ENCODE data around the gene SNRNP200.

Gene SNRNP200

DNA sequence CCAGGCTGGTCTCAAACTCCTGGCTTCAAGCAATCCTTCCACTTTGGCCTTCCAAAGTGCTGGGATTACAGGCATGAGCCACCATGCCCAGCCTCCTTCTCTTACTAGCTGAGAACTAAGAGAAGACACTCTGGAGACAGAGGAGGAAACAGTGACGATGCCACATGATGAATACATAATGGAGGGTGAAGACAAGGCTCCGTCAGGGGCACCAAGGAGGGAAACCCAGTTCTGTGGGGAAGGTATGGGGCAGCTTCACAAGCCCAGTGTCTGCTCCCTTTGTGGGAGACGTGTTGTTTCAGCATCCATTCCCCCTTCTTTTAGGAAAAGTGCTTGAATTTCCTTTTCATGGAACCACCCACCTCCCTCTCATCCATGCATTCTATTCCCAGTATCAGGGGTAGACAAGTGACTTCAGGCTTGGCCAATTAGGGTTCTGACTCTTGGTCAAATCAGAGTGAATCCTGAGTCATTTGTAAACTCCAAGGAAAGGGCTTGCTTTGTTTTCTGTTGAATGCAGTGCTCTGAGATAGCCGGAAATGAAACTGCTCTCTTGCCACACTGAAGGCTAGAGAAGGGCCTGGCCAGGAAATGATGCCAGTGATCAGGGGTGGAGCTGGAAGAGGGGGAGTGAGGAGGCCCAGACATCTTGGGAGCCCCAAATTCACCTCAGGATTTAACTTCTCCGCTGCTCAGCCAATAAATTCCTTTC, 63.3 kb downstream of the SNRNP200 start:
- Histone ChIP-seq H3K18ac (ENCODE audit: low read length) (no peak overlapping the region), H2AFZ (ENCODE audit: insufficient read depth, low read length, poor library complexity) (no peak overlapping the region), H3K23ac (ENCODE audit: low read length) (no peak overlapping the region), H3K4me2 (ENCODE audit: low read length) (no peak overlapping the region), H4K8ac (ENCODE audit: low read depth, low read length) (no peak overlapping the region), H3K9me3 (ENCODE audit: insufficient read depth, low read depth, low read length) (no peaks in the 10 kb centered on the region), H2BK12ac (ENCODE audit: low read length) (no peak overlapping the region), H4K91ac (ENCODE audit: low read depth, low read length) (no peak overlapping the region), H3K27me3 (ENCODE audit: insufficient read depth, low read length) (no peaks in the 10 kb centered on the region), H3K4me3 (ENCODE audit: low read depth, low read length) (no peak overlapping the region), H3K27ac (ENCODE audit: low read depth, low read length) (no peak overlapping the region), H3K4ac (ENCODE audit: low read depth, low read length) (no peak overlapping the region), H3K14ac (ENCODE audit: low read length) (no peak overlapping the region), H3K79me2 (ENCODE audit: control insufficient read depth, insufficient read depth, low read length, poor library complexity) (no peaks in the 10 kb centered on the region), H2BK5ac (ENCODE audit: low read depth, low read length, poor library complexity) (no peak overlapping the region), H3K9ac (ENCODE audit: low read length) (no peak overlapping the region), H3K36me3 (ENCODE audit: control insufficient read depth in 1 of 2, insufficient read depth in 2 of 2, low read length in 2 of 2) (no peaks in the 10 kb centered on the region), H3K4me1 (ENCODE audit: control insufficient read depth in 1 of 2, insufficient read depth in 2 of 2, low read length in 2 of 2) (no peaks in the 10 kb centered on the region), H4K12ac (ENCODE audit: low read depth, low read length) (no peak overlapping the region), H2AK5ac (ENCODE audit: low read length) (no peak overlapping the region), H2BK120ac (ENCODE audit: insufficient read depth, low read length, poor library complexity) (no peak overlapping the region), H3K79me1 (ENCODE audit: low read length) (no peaks in the 10 kb centered on the region)
- WGBS (ENCODE audit: extremely low coverage, insufficient coverage, insufficient read length): no CpG with 5 or more reads among the region's 5 CpGs
- peak in 1 of 2 donors; percentile 37 for DNase-seq

DNA sequence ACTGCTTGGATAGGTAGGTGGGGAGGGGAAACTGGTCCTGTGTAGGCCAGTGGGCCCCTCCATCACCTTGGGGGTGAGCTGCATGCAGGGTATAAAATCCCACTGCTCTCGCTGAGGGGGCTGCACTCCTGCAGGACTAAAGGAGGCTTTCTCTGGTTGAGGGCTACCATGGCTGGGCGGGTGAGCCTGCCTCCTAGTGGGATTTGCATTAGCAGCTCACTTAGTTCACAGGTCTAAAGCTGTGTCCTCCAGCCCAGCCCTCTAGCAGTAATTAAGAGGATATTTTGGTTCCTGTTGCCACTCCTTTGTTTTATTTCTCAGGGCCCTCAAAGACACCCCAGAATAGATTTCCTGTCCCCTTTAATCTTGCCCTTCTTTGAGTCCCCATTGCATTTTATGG, 64.1 kb downstream of the SNRNP200 start:
- Histone ChIP-seq H3K4me1 (ENCODE audit: control insufficient read depth in 1 of 2, insufficient read depth in 2 of 2, low read length in 2 of 2) (no peaks in the 10 kb centered on the region), H4K12ac (ENCODE audit: low read depth, low read length) (no peak overlapping the region), H3K4ac (ENCODE audit: low read depth, low read length) (no peak overlapping the region), H4K8ac (ENCODE audit: low read depth, low read length) (no peak overlapping the region), H3K79me1 (ENCODE audit: low read length) (no peaks in the 10 kb centered on the region), H3K36me3 (ENCODE audit: control insufficient read depth in 1 of 2, insufficient read depth in 2 of 2, low read length in 2 of 2) (no peaks in the 10 kb centered on the region), H3K4me2 (ENCODE audit: low read length) (no peak overlapping the region), H3K27me3 (ENCODE audit: insufficient read depth, low read length) (no peaks in the 10 kb centered on the region), H3K4me3 (ENCODE audit: low read depth, low read length) (no peak overlapping the region), H3K27ac (ENCODE audit: low read depth, low read length) (no peak overlapping the region), H2BK12ac (ENCODE audit: low read length) (no peak overlapping the region), H2BK120ac (ENCODE audit: insufficient read depth, low read length, poor library complexity) (no peak overlapping the region), H3K23ac (ENCODE audit: low read length) (no peak overlapping the region), H3K9me3 (ENCODE audit: insufficient read depth, low read depth, low read length) (no peaks in the 10 kb centered on the region), H2AFZ (ENCODE audit: insufficient read depth, low read length, poor library complexity) (no peak overlapping the region), H2BK5ac (ENCODE audit: low read depth, low read length, poor library complexity) (no peak overlapping the region), H2AK5ac (ENCODE audit: low read length) (no peak overlapping the region), H3K18ac (ENCODE audit: low read length) (no peak overlapping the region), H4K91ac (ENCODE audit: low read depth, low read length) (no peak overlapping the region), H3K14ac (ENCODE audit: low read length) (no peak overlapping the region), H3K9ac (ENCODE audit: low read length) (no peak overlapping the region), H3K79me2 (ENCODE audit: control insufficient read depth, insufficient read depth, low read length, poor library complexity) (no peaks in the 10 kb centered on the region)
- WGBS (ENCODE audit: extremely low coverage, insufficient coverage, insufficient read length): no CpG with 5 or more reads among the region's 2 CpGs
- DNase-seq: no peak

DNA sequence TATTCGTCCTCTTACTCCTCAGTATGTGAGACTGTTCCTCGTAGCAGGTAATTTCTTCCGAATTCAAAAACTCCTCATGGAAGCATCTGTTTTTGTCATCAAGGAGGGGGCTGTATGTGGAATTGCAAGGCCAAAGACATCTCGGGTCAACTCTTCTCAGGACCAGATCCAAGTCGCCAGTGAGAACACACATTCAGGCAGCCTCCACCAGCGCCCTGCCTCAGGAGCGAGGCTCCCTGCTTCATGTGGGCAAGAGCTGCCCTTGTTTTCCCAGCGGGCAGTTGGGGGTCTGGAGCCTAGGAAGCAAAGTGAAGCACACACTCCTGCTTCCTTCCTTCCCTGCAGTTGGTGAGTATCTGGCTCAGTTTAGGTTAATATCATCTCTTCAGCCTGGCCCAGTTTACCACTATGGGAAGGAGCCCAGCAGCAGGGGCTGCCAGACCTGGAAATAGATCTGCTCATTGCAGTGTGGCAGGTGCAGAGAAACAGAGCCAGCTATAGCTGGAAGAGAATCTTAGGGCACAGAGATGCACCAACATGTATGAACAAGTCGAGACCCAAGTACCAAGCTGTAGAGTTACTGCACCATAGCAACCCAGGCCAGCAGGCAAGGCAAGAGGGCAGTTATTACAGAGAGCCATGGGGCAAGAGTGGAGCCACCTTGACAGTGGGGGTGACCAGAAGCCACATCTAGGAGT, 64.9 kb downstream of the SNRNP200 start:
- Histone ChIP-seq H4K12ac (ENCODE audit: low read depth, low read length) (no peak overlapping the region), H3K27me3 (ENCODE audit: insufficient read depth, low read length) (no peaks in the 10 kb centered on the region), H2AK5ac (ENCODE audit: low read length) (no peak overlapping the region), H3K79me1 (ENCODE audit: low read length) (no peaks in the 10 kb centered on the region), H3K18ac (ENCODE audit: low read length) (no peak overlapping the region), H2BK120ac (ENCODE audit: insufficient read depth, low read length, poor library complexity) (no peak overlapping the region), H2BK5ac (ENCODE audit: low read depth, low read length, poor library complexity) (no peak overlapping the region), H4K91ac (ENCODE audit: low read depth, low read length) (no peak overlapping the region), H3K4me2 (ENCODE audit: low read length) (no peak overlapping the region), H2AFZ (ENCODE audit: insufficient read depth, low read length, poor library complexity) (no peak overlapping the region), H3K23ac (ENCODE audit: low read length) (no peak overlapping the region), H2BK12ac (ENCODE audit: low read length) (no peak overlapping the region), H3K36me3 (ENCODE audit: control insufficient read depth in 1 of 2, insufficient read depth in 2 of 2, low read length in 2 of 2) (no peaks in the 10 kb centered on the region), H3K4me1 (ENCODE audit: control insufficient read depth in 1 of 2, insufficient read depth in 2 of 2, low read length in 2 of 2) (no peaks in the 10 kb centered on the region), H3K27ac (ENCODE audit: low read depth, low read length) (no peak overlapping the region), H4K8ac (ENCODE audit: low read depth, low read length) (no peak overlapping the region), H3K9me3 (ENCODE audit: insufficient read depth, low read depth, low read length) (no peaks in the 10 kb centered on the region), H3K9ac (ENCODE audit: low read length) (no peak overlapping the region), H3K4me3 (ENCODE audit: low read depth, low read length) (no peak overlapping the region), H3K4ac (ENCODE audit: low read depth, low read length) (no peak overlapping the region), H3K79me2 (ENCODE audit: control insufficient read depth, insufficient read depth, low read length, poor library complexity) (no peaks in the 10 kb centered on the region), H3K14ac (ENCODE audit: low read length) (no peak overlapping the region)
- no peak for DNase-seq
- WGBS (ENCODE audit: extremely low coverage, insufficient coverage, insufficient read length): no CpG with 5 or more reads among the region's 9 CpGs

DNA sequence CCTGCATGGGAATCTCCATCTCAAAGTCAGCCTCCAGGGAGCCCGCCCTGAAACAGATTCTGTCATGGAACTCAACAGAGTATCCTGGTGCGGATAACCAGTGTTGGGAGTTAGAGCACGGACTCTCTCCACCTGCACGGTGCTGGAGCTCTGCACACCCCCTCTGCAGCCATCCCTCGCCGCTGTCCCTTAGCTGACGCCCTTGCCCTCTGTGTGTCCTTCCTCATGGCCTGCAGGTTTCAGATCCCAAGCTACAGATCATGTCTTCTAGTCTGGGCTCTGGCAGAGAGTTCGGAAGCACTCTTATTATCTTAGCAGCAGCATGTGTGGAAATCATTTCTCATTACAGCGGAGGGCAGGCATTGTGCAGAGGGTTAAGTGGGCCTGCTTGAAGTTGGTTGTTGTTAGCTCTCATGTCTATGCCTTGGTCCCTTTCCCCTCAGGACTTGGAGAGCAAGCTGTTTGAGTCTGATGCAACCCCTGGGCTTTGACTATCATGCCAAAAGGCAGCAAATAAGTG, 65.5 kb downstream of the SNRNP200 start:
- H3K18ac ChIP-seq (ENCODE audit: low read length): no peak overlapping the region
- H3K9me3 ChIP-seq (ENCODE audit: insufficient read depth, low read depth, low read length): no peaks in the 10 kb centered on the region
- no peaks in the 10 kb centered on the region for H3K79me1 ChIP-seq (ENCODE audit: low read length)
- H3K4me3 ChIP-seq (ENCODE audit: low read depth, low read length): no peak overlapping the region
- H3K14ac ChIP-seq (ENCODE audit: low read length): no peak overlapping the region
- H2BK120ac ChIP-seq (ENCODE audit: insufficient read depth, low read length, poor library complexity): no peak overlapping the region
- no peaks in the 10 kb centered on the region for H3K27me3 ChIP-seq (ENCODE audit: insufficient read depth, low read length)
- H2AK5ac ChIP-seq (ENCODE audit: low read length): no peak overlapping the region
- H3K9ac ChIP-seq (ENCODE audit: low read length): no peak overlapping the region
- H3K4ac ChIP-seq (ENCODE audit: low read depth, low read length): no peak overlapping the region
- no peak for DNase-seq
- H3K23ac ChIP-seq (ENCODE audit: low read length): no peak overlapping the region
- H4K12ac ChIP-seq (ENCODE audit: low read depth, low read length): no peak overlapping the region
- H4K8ac ChIP-seq (ENCODE audit: low read depth, low read length): no peak overlapping the region
- no CpG with 5 or more reads among the region's 9 CpGs for WGBS (ENCODE audit: extremely low coverage, insufficient coverage, insufficient read length)
- no peaks in the 10 kb centered on the region for H3K4me1 ChIP-seq (ENCODE audit: control insufficient read depth in 1 of 2, insufficient read depth in 2 of 2, low read length in 2 of 2)
- no peak overlapping the region for H2BK5ac ChIP-seq (ENCODE audit: low read depth, low read length, poor library complexity)
- H4K91ac ChIP-seq (ENCODE audit: low read depth, low read length): no peak overlapping the region
- H3K27ac ChIP-seq (ENCODE audit: low read depth, low read length): no peak overlapping the region
- H3K79me2 ChIP-seq (ENCODE audit: control insufficient read depth, insufficient read depth, low read length, poor library complexity): no peaks in the 10 kb centered on the region
- no peak overlapping the region for H2BK12ac ChIP-seq (ENCODE audit: low read length)
- H3K36me3 ChIP-seq (ENCODE audit: control insufficient read depth in 1 of 2, insufficient read depth in 2 of 2, low read length in 2 of 2): no peaks in the 10 kb centered on the region
- H3K4me2 ChIP-seq (ENCODE audit: low read length): no peak overlapping the region
- no peak overlapping the region for H2AFZ ChIP-seq (ENCODE audit: insufficient read depth, low read length, poor library complexity)
